GM23338 (cell line): ENCODE measurements around the gene STAT5B.

Source experiments
- JUNB ChIP-seq: IDR thresholded peaks from one replicate; pipeline ENCODE4 v1.6.1; 2016; ENCODE audit warnings: antibody characterized with exemption; ENCODE audit not compliant: unreplicated experiment
- POLR2AphosphoS5 ChIP-seq: IDR thresholded peaks from 2 replicates; pipeline ENCODE4 v1.6.1; 2016; ENCODE audit warnings: antibody characterized with exemption, low read depth
- TF ChIP-seq, protein P1 (sequence below), 2 experiments: fragments of 200-600 bp in 1 of 2; sonication (generic) in 1 of 2; conservative IDR thresholded peaks; 2 replicates each; pipeline versions ENCODE4 v1.5.1 to v1.6.1; 2016 to 2017; ENCODE audit warnings: antibody characterized with exemption in 2 of 2, low read depth in 2 of 2, mild to moderate bottlenecking in 2 of 2, moderate library complexity in 1 of 2
- TF ChIP-seq, protein P2 (sequence below): IDR thresholded peaks from one replicate; pipeline ENCODE4 v1.6.1; 2018; ENCODE audit warnings: antibody characterized with exemption; ENCODE audit not compliant: unreplicated experiment

DNA sequence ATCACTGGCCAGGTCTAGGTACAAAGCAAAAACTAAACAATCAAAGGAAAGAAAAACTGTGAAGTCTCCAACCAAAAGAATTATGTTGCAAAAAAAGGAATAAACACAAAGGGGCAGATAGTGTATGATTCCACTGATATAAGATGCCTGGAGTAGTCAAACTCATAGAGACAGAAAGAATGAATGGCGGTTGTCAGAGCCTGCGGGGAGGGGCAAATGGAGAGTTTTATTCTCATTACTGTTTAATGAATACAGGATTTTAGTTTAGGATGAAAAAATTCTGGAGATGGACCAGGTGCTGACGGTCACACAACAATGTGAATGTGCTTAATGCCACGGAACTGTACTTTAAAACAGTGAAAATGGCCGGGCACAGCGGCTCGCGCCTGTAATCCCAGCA lies 20.7 kb downstream of the STAT5B start:
- TF ChIP-seq, protein P1, sequence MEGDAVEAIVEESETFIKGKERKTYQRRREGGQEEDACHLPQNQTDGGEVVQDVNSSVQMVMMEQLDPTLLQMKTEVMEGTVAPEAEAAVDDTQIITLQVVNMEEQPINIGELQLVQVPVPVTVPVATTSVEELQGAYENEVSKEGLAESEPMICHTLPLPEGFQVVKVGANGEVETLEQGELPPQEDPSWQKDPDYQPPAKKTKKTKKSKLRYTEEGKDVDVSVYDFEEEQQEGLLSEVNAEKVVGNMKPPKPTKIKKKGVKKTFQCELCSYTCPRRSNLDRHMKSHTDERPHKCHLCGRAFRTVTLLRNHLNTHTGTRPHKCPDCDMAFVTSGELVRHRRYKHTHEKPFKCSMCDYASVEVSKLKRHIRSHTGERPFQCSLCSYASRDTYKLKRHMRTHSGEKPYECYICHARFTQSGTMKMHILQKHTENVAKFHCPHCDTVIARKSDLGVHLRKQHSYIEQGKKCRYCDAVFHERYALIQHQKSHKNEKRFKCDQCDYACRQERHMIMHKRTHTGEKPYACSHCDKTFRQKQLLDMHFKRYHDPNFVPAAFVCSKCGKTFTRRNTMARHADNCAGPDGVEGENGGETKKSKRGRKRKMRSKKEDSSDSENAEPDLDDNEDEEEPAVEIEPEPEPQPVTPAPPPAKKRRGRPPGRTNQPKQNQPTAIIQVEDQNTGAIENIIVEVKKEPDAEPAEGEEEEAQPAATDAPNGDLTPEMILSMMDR (conservative IDR thresholded peaks at IDR 0.05; ENCODE audit: low read depth in 2 of 2), result no peak
- no peak for TF ChIP-seq JUNB
- TF ChIP-seq POLR2AphosphoS5, result no peak
- TF ChIP-seq, protein P2, sequence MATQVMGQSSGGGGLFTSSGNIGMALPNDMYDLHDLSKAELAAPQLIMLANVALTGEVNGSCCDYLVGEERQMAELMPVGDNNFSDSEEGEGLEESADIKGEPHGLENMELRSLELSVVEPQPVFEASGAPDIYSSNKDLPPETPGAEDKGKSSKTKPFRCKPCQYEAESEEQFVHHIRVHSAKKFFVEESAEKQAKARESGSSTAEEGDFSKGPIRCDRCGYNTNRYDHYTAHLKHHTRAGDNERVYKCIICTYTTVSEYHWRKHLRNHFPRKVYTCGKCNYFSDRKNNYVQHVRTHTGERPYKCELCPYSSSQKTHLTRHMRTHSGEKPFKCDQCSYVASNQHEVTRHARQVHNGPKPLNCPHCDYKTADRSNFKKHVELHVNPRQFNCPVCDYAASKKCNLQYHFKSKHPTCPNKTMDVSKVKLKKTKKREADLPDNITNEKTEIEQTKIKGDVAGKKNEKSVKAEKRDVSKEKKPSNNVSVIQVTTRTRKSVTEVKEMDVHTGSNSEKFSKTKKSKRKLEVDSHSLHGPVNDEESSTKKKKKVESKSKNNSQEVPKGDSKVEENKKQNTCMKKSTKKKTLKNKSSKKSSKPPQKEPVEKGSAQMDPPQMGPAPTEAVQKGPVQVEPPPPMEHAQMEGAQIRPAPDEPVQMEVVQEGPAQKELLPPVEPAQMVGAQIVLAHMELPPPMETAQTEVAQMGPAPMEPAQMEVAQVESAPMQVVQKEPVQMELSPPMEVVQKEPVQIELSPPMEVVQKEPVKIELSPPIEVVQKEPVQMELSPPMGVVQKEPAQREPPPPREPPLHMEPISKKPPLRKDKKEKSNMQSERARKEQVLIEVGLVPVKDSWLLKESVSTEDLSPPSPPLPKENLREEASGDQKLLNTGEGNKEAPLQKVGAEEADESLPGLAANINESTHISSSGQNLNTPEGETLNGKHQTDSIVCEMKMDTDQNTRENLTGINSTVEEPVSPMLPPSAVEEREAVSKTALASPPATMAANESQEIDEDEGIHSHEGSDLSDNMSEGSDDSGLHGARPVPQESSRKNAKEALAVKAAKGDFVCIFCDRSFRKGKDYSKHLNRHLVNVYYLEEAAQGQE, result no peak
